Activated B cell treated with CpG ODN at 0.5 μM for 24 hours (primary cell): ENCODE data around the gene SHH. TPM values are rescaled to one million over a fixed set of nuclear protein-coding genes. Genes with fewer than 3 reads are reported as not detected.

Source experiments
- ATAC-seq: fragments of 200-7000 bp; cut with Tn5 transposase; one replicate; pipeline ENCODE4 v1.10.0; 2021; ENCODE audit warnings: low read depth, mild to moderate bottlenecking, moderate library complexity
- CTCF ChIA-PET: fragments of 350-600 bp; sonication (Branson Sonifier 250); formaldehyde crosslinking; loops from one replicate; lab custom pipeline; 2021; ENCODE audit warnings: antibody characterized with exemption; lab: Charles Lee
- POLR2A ChIA-PET: fragments of 350-600 bp; sonication (Branson Sonifier 250); formaldehyde crosslinking; loops from one replicate; lab custom pipeline; 2021; ENCODE audit warnings: antibody characterized with exemption; lab: Charles Lee
- DNase-seq: peaks from one replicate; pipeline ENCODE4 v3.0.0; 2022
- H3K27ac Mint-ChIP-seq: one replicate; pipeline ENCODE4 v1.8.0; 2020; ENCODE audit warnings: mixed read lengths
- H3K27me3 Mint-ChIP-seq: one replicate; pipeline ENCODE4 v1.8.0; 2021; ENCODE audit warnings: mixed read lengths
- H3K36me3 Mint-ChIP-seq: one replicate; pipeline ENCODE4 v1.8.0; 2021; ENCODE audit warnings: low read depth, mixed read lengths
- H3K4me1 Mint-ChIP-seq: one replicate; pipeline ENCODE4 v1.8.0; 2021; ENCODE audit warnings: mixed read lengths
- H3K4me3 Mint-ChIP-seq: one replicate; pipeline ENCODE4 v1.8.0; 2020; ENCODE audit warnings: mild to moderate bottlenecking, mixed read lengths
- H3K9me3 Mint-ChIP-seq: one replicate; pipeline ENCODE4 v1.8.0; 2020; ENCODE audit warnings: mixed read lengths
- CTCF ChIP-seq: fragments of 200-600 bp; IDR thresholded peaks from one replicate; pipeline ENCODE4 v1.8.0; 2022; ENCODE audit warnings: antibody characterized with exemption, mild to moderate bottlenecking
- intact Hi-C: fragments of 100-400 bp; cut with micrococcal nuclease; formaldehyde crosslinking; loops from one replicate; pipeline ENCODE4 v1.15.1; 2024
- total RNA-seq: library from RNA; stranded (reverse); gene quantifications from 2 replicates; pipeline ENCODE4 v1.2.3, GENCODE V29; 2022

The SHH gene
- total RNA-seq, 1 donor from 2014 or later, result not detected

- Mint-ChIP-seq H3K36me3 (peaks cover 40% of the 10 kb centered on the region), H3K4me1 (peaks cover 76% of the 10 kb centered on the region), H3K4me3 (no peak overlapping the region), H3K9me3 (no peaks in the 10 kb centered on the region), H3K27ac (no peak overlapping the region), H3K27me3 (no peaks in the 10 kb centered on the region)
- ChIA-PET POLR2A (interaction anchor here (0.6 kb wide), 1 partner anchor 27 kb away, joined by 4 read pairs; no protein-coding TSS in a partner anchor), CTCF (no interaction called here)
- TF ChIP-seq CTCF, result no peak
- ATAC-seq (no peak), DNase-seq (no peak)
- intact Hi-C loops, result loop anchor here (10.0 kb wide), 1 partner anchor 747 kb away; the partner anchor contains the start of gene PAXIP1
Observed at GRCh38 chr7:155751409-155751808, 60.9 kb downstream of the SHH start.

GRCh38 chr7:155750255-155751125, 61.8 kb downstream of the SHH start:
- Mint-ChIP-seq H3K27me3 (no peaks in the 10 kb centered on the region), H3K36me3 (peaks cover 46% of the 10 kb centered on the region), H3K4me3 (no peak overlapping the region), H3K4me1 (peaks cover 75% of the 10 kb centered on the region), H3K9me3 (no peaks in the 10 kb centered on the region), H3K27ac (no peak overlapping the region)
- TF ChIP-seq CTCF, result no peak
- DNase-seq (no peak), ATAC-seq (no peak)
- ChIA-PET POLR2A (interaction anchor here (0.6 kb wide), 1 partner anchor 45 kb away, joined by 3 read pairs; no protein-coding TSS in a partner anchor), CTCF (no interaction called here)
- intact Hi-C loops, result loop anchor here (10.0 kb wide), 1 partner anchor 746 kb away; the partner anchor contains the start of gene PAXIP1

Other genes starting within 250 kb of the SHH start
- 107 and 117 TPM in 2 replicates for gene RBM33, start 167.8 kb downstream of the SHH start, total RNA-seq